ACHN (cell line): ENCODE measurements around the gene LRRC1.

ENCODE experiments used
- DNase-seq: peaks from one replicate; pipeline ENCODE4 v3.0.0-alpha.2; 2015
- in situ Hi-C: cut with HindIII; loops from 2 replicates; pipeline ENCODE4 v1.10.0; 2017; ENCODE audit warnings: low sequenced_read_pairs, low pct_ligation_motif_present, low pct_unique_long_range_greater_than_20kb

LRRC1 gene

DNA sequence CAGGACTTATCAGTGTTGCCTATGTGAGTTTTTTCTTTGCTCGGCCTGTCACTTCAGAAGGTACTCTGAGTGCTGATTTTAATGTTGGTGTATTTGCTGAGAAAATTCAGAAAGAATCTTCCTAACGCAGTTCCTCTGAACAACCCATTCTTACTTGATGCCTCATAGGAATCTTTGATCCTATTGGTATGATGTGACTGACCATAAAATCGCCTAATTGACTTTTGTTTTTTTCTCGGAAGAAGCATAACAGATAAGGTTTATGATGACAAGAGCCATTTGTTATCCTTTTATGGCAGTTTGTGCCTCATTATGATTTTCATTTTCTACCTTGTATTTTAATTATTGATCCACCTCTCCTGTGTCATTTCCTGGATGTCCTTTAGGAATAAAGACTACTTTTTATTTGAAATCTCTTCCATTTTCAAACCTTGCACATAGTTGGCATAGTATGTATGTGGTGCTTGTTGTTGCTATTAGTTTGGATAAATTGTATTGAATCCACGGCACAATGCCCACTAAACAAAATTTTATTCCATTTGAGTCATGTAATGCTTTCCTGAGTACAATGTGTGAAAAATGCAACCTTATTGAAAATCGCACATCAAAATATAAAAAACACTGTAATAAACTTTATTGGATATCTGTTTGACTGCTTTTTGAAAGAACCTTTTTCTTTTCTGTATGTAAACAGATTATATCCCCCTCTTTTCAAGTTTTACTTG lies 37.3 kb downstream of the LRRC1 start:
- no peak for DNase-seq
- in situ Hi-C loops: no loop called here

DNA sequence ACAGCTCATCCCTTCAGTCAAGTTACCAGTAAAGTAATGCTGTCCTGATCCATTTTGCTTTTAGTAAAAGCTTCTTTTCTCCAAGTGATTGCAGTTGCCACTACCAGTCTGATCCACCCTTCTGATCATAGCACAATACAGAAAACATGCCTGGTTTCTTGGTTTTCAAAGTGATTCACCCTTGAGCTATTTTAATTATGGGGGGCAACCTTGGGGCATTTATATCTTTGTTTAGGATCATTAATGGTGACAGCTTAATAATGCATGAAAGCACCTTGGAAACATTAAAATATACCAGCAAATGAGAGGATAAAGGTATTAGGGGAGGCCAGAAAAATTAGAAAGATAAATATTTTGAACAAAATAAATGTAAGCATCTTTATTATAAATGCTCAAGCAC lies 38.4 kb downstream of the LRRC1 start:
- in situ Hi-C loops: no loop called here
- DNase-seq: no peak

DNA sequence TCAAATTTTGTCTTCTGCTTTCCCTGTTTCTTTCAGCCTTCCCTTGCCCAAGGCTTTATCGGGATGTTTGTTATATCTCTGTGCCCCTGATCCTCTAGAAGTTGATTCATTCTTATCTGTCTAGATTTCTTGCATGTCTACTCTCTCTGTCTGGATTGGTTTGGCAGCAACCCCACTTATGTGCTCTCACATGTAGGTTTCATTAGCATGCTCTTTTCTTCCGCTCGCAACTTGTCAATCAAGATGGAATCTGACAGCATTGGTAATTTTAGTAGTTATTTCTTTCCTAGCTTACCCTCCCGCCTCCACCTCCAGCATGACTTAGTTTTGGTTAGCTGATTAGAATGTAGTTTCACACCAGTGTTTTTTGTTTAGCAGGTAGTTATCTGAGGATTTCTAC lies 39.3 kb downstream of the LRRC1 start:
- in situ Hi-C loops: no loop called here

DNA sequence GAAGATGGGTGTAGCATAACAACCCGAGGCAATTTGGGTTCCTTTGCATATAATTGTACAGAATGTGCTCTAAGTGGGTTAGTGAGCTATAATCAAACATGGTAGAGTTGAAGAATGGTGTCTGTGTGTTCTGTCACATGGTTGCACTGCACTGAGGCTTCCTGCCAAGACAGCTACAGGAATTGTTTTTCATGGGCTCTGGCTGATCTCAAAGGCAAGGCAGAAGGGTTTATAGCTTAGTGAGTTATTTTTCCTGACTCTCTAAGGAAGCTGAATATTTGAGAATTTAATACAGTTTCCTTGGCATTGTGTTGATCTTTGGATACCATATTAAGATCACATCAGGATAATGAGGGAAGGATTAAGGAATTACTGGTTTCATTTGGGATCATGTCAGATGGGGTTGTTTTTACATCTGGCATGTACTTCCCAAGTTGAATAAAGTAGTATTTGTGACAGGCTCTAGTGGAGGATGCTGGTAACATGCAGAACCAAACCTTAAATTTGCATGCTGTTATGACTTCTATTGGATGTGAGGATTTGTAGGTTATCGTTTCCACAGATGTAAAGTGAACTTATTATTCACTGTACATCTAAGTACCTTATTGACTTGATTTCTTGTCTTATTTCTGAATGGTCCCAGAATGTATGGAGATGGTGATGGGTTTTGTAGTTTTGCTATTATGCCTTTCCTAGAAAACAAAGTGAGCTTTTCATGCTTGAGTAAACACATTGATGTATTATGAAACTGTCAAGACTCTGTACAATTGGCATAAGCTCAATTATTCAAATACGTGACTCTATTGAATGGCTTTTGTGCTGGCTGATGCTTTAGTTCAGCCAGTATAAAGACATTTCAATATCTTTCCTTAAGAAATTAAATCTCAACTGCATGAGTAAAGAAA lies 43.3 kb downstream of the LRRC1 start:
- in situ Hi-C loops: no loop called here

More for the DNA sequence above, 39.3 kb downstream of the LRRC1 start:
- DNase-seq: no peak

DNA sequence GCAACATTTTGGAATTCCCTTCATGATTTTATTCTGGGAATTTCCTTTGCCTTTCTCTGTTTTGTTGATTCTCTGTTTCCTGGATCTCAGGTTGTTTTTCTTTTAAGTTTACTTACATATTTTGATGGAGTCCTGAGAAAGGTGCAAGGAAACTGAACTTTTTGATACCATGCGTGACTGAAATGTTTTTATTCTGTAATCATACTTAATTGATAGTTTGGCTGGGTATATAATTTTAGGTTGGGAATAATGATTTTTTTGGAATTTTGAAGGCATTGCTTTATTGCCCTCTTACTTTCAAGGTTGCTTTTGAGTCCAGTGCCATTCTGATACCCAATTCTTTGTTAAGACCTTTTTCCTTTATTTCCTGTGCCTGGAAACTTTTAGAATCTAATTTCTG lies 45.2 kb downstream of the LRRC1 start:
- no peak for DNase-seq
- in situ Hi-C loops: no loop called here

More for the DNA sequence above, 43.3 kb downstream of the LRRC1 start:
- no peak for DNase-seq

DNA sequence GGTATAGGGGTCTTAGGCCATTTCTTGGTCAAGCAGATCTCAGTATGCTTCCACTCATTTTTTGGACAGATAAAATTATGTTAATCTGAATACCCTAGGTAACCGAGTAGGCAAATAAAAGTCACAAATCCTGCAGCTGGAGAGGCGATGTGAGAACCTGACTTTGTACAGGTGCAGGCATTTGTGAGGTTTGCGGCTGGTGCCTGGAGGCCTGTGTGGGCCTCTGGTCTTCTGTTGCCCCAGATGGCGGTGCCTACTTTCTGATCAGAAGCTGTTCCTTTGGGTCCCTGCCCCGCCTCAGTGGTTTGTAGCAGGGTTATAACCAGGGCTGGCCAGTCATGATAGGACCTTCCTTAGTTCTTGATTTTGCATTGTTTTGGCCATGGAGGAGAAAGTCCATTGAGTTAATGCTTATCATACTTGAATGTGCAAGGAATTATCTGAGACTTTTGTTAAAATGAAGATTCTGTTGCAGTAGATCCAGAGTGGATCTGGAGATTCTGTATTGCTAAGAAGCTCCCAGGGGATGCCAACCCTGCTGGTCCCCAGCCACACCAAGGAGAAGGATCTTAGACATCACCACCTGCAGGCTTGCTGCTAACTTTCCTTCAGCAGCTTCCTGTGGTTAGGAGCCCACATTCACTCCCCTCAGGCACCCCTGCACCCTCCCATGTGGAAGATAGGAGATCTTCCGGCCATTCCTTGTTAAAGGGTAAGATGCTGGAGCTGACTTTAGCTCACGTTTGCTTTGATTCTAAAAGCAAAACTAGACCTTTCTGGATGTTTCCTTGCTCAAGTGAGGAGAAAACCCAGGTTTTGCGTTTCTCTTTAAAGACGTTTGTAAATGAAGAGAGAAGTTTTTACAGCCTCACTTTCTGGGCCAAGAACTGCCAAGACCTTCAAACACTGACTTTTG lies 50.7 kb downstream of the LRRC1 start:
- in situ Hi-C loops: no loop called here

DNA sequence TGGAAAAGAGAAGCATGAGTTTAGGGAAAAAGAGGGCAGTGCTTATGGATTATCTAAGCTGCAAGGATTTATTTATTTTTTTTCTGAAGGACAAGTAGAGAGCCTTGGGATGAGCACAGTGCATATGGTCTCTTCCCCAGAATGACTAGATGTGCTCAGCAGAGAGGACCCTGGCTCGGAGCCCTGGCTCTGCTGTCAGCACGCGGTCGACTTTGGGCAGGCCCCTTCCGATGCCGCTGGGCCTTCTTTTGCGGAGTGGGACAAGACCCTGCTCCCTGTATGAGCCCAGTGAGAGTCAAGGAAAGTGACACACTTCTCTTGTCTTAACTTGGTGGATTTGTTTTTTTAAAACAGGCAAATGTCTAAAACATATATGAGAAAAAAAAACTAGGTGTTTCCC lies 51.4 kb downstream of the LRRC1 start:
- no peak for DNase-seq
- in situ Hi-C loops: no loop called here

More for the DNA sequence above, 50.7 kb downstream of the LRRC1 start:
- no peak for DNase-seq

DNA sequence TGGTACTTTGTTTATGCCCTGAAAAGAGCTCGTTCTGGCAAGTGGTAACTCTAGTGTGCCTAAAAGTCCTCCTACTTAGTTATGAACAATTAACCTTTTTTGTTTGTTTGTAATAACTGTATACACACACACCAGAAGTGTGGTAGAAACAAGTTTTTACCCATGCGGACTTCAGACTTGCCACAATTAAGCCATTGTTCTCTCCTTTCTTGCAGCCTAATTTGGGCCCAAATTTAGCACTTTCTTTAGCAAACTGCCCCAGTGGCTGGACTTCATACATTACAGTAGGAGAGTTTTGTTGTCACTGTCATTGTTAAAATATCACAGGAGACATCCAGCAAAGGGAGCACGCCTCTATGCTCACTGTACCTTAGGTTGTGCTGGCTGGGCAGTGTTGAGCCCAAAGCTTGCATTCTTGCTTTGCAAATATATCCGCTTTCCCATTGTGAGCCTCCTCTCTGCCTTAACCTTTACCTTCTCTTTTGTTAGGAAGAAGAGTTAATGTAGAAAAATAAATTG lies 53.0 kb downstream of the LRRC1 start:
- in situ Hi-C loops: no loop called here
- DNase-seq: no peak

DNA sequence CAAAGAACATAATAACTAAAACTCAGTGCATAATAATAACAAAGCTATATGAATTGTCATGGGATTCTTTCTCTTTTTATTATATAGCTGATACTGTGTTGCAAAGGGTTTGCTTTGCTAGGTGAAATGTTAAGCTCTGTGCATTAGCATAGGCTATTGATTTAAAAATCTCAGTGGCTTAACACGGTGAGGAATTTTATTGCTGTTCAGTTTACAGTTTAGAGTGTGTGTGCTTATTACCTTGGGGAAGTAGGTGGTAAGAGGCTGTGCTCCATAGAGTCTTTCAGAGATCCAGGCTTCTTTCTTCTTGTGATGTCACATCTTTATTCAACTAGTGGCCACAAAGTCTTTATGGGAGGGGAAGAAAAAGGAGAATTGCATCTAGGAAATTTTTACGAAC lies 55.7 kb downstream of the LRRC1 start:
- no peak for DNase-seq
- in situ Hi-C loops: no loop called here

DNA sequence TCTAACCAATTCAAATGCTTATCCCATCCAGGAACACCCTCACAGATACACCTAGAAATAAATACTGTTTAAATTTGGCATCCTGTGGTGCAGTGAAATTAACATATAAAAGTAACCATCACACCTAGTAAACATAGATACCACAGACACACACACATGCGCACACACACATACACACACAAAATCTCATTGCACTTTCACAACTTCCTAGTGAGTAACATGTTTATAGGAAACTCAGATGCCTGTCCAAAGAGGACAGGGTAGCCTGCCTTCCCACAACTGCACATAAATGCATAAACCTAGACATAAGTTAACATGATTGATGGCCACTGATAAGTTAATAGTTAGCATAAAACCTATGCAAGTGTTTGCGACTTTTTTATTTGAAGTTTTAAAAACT lies 56.8 kb downstream of the LRRC1 start:
- DNase-seq: no peak
- in situ Hi-C loops: no loop called here

DNA sequence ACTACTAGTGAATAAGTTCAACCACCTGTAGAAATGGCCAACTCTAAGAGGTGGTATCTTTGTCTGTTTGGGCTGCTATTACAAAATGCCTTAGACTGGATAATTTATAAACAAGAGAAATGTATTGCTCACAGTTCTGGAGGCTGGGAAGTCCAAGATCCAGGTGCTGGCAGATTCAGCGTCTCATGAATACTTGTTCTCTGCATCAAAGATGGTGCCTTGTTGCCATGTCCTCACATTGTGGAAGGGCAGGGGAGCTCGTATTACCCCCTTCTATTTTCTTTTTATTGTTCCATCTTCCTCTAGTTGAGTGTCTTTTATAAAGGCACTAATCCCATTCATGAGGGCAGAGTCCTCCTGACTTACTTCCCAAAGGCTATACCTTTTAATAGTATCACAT lies 58.0 kb downstream of the LRRC1 start:
- in situ Hi-C loops: no loop called here

DNA sequence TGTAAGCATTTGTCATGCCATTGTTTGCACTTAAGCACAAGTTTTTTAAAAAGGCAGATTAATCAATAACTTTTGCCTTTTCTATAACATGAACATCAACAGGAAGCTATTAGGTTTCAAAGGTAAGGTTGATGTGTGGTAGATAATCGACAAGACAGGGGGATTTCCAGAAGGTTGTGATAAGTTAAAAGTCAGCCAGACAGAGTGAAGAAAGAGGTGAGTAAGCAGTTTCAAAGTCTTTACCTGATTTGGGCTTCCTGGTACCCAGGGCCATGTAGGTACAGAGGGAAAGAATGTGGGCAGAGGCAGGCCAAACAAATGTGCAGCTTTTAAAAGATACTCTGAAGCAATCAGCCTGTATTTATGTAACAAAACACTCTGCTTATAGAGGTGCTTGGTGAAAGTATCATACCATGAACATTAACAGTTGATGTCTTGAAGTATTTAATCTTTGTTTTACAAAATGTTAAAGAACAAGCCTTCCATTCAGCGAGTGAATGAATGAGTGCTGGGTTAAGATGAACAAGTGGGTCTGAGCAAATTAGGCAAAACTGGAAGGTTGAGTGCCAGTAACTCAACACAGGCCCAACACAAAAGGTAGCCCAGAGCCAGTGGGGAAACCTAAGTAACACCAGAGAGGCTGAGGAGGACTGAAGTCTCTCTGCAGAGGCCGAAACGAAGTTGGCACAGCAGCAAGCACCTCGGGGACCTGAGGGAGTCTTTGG lies 60.2 kb downstream of the LRRC1 start:
- DNase-seq: no peak
- in situ Hi-C loops: no loop called here

More for the DNA sequence above, 58.0 kb downstream of the LRRC1 start:
- DNase-seq: no peak

DNA sequence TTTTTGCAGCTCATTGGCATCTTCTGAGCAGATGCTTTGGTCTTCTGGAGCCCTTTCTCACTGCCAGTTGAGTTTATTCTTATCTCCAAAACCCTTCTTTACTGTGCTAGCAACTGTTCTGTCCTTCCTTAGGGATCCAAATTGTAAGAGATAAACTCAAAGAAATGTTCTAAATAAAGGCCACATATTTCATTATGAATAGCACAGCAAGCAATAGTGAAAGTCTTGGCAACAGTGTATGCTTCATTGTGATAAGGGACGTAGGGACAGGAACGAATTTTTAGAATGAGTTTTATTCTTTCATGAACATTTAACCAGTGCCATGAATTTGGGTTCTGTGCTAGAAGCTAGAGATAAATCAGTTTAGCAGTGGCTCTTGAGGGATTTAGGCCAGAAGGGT lies 61.1 kb downstream of the LRRC1 start:
- in situ Hi-C loops: no loop called here

DNA sequence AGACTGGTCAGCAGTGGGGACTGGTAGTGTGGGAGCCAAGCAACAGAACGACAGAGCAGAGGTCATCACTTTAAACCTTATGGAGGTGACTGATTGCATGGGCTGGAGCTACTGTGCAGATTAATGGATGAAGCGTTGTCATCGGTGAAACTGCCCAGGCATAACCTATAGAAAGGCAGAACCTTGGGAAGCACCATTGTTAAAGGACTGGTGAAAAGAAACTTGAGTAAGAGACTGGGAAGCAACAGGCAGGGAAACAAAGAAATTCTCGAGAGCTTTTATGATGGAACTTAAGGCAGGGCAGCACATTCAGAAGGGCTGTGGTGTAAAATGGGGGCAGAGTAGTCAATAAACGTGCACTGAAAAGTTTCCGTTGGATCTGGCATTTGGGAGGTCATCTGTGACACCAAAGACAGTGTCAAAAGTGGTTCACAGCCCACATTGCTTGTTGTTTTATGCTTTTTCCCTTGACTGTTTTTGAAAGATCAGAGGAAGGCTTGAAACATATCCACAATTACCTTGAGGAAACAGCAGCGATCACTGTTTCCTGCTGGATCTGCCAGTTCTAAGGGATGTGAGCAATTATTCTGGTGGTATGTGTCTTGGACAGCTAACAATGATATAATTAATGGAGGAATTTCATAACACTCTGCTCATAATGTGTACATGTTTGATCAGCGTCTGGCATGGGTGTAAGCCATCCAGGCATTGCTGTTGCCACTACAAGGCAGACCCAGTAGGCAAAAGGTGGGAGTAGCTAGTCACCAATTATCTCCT lies 62.7 kb downstream of the LRRC1 start:
- in situ Hi-C loops: no loop called here
- no peak for DNase-seq

More for the DNA sequence above, 61.1 kb downstream of the LRRC1 start:
- no peak for DNase-seq

DNA sequence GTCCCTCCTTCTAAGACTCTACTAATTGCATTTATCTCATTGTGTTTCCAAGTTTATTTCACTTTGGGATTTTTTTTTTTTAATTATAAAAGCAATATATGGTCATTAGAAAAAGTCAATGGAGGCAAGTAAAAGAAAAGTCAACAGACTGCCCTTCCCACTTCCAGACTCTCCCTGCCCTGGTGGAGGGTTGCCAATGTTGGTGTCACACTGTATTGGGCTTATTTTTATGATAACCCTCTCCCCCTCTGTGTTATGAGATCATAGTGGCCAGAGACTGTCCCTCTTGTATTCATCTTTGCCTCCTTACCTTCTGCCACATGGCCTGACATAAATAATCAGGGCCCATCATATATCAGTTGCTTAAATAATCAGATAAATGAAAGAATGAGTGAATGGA lies 63.4 kb downstream of the LRRC1 start:
- no peak for DNase-seq
- in situ Hi-C loops: no loop called here

DNA sequence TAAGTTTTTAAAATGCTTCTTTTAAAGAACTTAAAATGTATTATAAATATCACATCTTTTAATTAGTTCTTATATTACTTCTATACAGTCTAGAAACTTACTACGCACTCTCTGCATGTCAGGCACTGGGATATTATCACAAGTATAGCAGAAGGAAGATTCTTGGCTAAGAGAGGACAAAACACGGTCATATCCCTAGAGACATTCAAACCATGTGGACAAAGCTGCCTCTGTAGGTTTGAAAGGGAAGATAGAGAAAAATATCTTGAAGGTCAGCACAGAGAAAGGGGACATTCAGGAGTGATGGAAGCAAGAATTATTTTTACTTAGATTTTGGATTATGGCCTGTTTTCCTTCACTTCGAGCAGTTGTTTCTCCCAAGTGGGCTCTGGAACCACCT lies 64.1 kb downstream of the LRRC1 start:
- no peak for DNase-seq
- in situ Hi-C loops: no loop called here

DNA sequence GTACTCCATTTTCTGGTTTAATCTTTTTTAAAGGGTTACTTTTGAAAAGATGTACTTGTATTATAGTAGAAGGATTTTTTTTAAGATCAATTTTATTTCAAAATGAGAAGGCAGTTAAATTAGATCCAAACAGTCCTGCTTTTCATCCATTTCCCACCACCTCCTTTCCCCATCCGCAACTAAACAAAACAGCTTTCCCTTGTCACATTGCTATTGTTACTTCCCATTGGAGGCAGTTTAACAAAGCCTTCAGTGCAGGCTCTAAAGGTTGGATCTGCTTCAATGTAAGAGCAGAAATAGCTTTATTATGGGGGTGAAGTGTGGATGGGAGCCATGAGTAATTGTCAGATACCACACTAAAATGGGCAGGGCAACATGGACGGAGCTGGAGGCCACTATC lies 65.7 kb downstream of the LRRC1 start:
- no peak for DNase-seq
- in situ Hi-C loops: no loop called here
